SK-MEL-5 (cell line): ENCODE data around the gene WDR26. TPM values are rescaled to one million over a fixed set of nuclear protein-coding genes. Genes with fewer than 3 reads are reported as not detected.
A peak's percentile ranks its signal among the peaks of the same experiment; 100 is the strongest.
"Not testable (repeated sequence)": the region's sequence is repeated elsewhere in the genome, so short reads cannot be mapped to it uniquely, and the experiment has no call there.

Source experiments
- DNase-seq: peaks from one replicate; pipeline ENCODE4 v3.0.0-alpha.2; 2016; ENCODE audit warnings: low read depth, low spot score
- in situ Hi-C: cut with HindIII; loops from 2 replicates; pipeline ENCODE4 v1.10.0; 2016; ENCODE audit warnings: low sequenced_read_pairs, high pct_unique_total_duplicates, low pct_unique_long_range_greater_than_20kb
- polyA plus RNA-seq, 2 experiments: library from polyadenylated mRNA; depleted of rRNA; stranded (reverse); fragments of >200 nt; gene quantifications; 2 replicates each; pipeline ENCODE4 v1.2.3, GENCODE V29; 2015
- total RNA-seq: library from RNA; depleted of rRNA; stranded (reverse); fragments of >200 nt; shearing (Covaris generic); gene quantifications from 2 replicates; pipeline ENCODE4 v1.2.3, GENCODE V29; 2014; rRNA removed

WDR26 gene
- 40.3 and 44.4 TPM in 2 replicates for total RNA-seq
- polyA plus RNA-seq (2015; cell fraction: cytosol; rRNA removed): 47.7 and 68.8 TPM in 2 replicates
- polyA plus RNA-seq (2015; cell fraction: nucleus; rRNA removed): 88.8 and 94.5 TPM in 2 replicates

- DNase-seq: peak; percentile 86
- in situ Hi-C loops: no loop called here
Observed at GRCh38 chr1:224434691-224435317, at the start of gene WDR26. Gene WDR26, minus strand, starts transcription at chr1:224434797.

GRCh38 chr1:224483206-224483605 is 48.6 kb upstream of the WDR26 start:
- in situ Hi-C loops: not testable (repeated sequence)

GRCh38 chr1:224482619-224483018 is 48.0 kb upstream of the WDR26 start:
- no peak for DNase-seq
- in situ Hi-C loops: no loop called here

More at GRCh38 chr1:224483206-224483605, 48.6 kb upstream of the WDR26 start:
- DNase-seq: not testable (repeated sequence)

GRCh38 chr1:224481601-224482000 is 47.0 kb upstream of the WDR26 start:
- in situ Hi-C loops: no loop called here
- DNase-seq: no peak

GRCh38 chr1:224480888-224481459 is 46.4 kb upstream of the WDR26 start:
- in situ Hi-C loops, DNase-seq: not testable (repeated sequence)

- DNase-seq, in situ Hi-C loops: not testable (repeated sequence)
Observed at GRCh38 chr1:224480200-224480599, 45.6 kb upstream of the WDR26 start.

- DNase-seq: no peak
- in situ Hi-C loops: no loop called here
Observed at GRCh38 chr1:224472806-224473205, 38.2 kb upstream of the WDR26 start.

- in situ Hi-C loops: no loop called here
- DNase-seq: no peak
Observed at GRCh38 chr1:224466154-224466553, 31.6 kb upstream of the WDR26 start.

GRCh38 chr1:224459966-224460365 is 25.4 kb upstream of the WDR26 start:
- peak; percentile 4 for DNase-seq
- in situ Hi-C loops: no loop called here

- DNase-seq: peak; percentile 92
- in situ Hi-C loops: no loop called here
Observed at GRCh38 chr1:224458996-224459395, 24.4 kb upstream of the WDR26 start.

- in situ Hi-C loops: no loop called here
- peak; percentile 30 for DNase-seq
Observed at GRCh38 chr1:224458296-224458695, 23.7 kb upstream of the WDR26 start.

GRCh38 chr1:224457782-224458144 is 23.2 kb upstream of the WDR26 start:
- no peak for DNase-seq
- in situ Hi-C loops: no loop called here

- in situ Hi-C loops: no loop called here
- no peak for DNase-seq
Observed at GRCh38 chr1:224456637-224456953, 22.0 kb upstream of the WDR26 start.

- in situ Hi-C loops: no loop called here
- no peak for DNase-seq
Observed at GRCh38 chr1:224454402-224455055, 19.9 kb upstream of the WDR26 start.

GRCh38 chr1:224450561-224451350 is 16.2 kb upstream of the WDR26 start:
- in situ Hi-C loops: no loop called here
- peak; percentile 55 for DNase-seq

- peak; percentile 56 for DNase-seq
- in situ Hi-C loops: no loop called here
Observed at GRCh38 chr1:224450159-224450558, 15.6 kb upstream of the WDR26 start.

- no peak for DNase-seq
- in situ Hi-C loops: no loop called here
Observed at GRCh38 chr1:224448453-224449017, 13.9 kb upstream of the WDR26 start.

GRCh38 chr1:224447971-224448370 is 13.4 kb upstream of the WDR26 start:
- no peak for DNase-seq
- in situ Hi-C loops: no loop called here
